ENCODE results near the gene FREM2.

GRCh38 chr13:38849315-38849714 lies 162.4 kb downstream of the FREM2 start:
- TF ChIP-seq FOS (IDR thresholded peaks at IDR 0.05; ENCODE audit: extremely low read depth, insufficient read length) (no peak), ARID3A (IDR thresholded peaks at IDR 0.05; ENCODE audit: borderline replicate concordance, low read depth, low read length) (no peak), POLR2AphosphoS5 (IDR thresholded peaks at IDR 0.05; ENCODE audit: control insufficient read depth, insufficient read depth, low read depth, low read length) (no peak)
